HG03521 (cell line): ENCODE data around the gene RALGPS1.
A peak's percentile ranks its signal among the peaks of the same experiment; 100 is the strongest.

Experiments used
- ATAC-seq: cut with Tn5 transposase; IDR thresholded peaks from one replicate; pipeline ENCODE4 v1.9.1; 2021; ENCODE audit warnings: mild to moderate bottlenecking, moderate library complexity; ENCODE audit not compliant: unreplicated experiment

Gene RALGPS1

DNA sequence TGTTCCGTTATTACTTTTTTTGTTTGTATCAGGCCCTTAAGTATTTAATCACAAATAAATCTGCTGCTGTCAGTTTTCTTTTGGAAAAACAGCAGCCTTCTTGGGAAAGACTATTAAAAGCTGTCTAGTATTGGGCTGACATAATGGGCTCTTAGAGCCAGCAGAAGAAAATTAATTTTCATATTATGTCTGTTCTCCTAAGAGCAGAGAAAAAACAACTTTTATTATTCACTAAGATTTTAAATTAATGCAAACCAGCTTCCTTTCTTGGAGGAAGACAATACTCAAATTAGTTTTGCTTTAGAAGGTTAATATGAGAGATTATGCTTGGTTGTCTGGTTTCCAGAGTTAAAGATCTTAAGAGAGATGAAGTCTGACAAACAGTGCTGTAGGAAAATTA lies 319.4 kb downstream of the RALGPS1 start:
- no peak for ATAC-seq

DNA sequence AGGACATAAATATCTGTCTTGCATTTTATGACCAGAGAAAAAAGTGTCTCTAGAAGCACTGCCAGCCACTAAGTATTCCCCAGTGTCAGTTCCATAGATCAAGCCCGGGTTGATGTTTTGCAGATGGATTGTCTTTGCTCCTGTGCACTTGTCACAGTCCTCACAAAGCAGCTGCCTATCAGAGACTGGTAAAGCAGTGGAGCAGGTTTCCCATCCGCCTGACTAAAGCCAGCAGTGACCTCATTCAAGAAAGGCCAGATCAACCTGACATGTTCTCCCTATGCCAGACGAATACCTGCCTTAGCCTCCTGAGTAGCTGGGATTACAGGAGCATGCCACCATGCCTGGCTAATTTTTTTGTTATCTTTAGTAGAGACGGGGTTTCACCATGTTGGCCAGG lies 323.2 kb downstream of the RALGPS1 start:
- no peak for ATAC-seq

DNA sequence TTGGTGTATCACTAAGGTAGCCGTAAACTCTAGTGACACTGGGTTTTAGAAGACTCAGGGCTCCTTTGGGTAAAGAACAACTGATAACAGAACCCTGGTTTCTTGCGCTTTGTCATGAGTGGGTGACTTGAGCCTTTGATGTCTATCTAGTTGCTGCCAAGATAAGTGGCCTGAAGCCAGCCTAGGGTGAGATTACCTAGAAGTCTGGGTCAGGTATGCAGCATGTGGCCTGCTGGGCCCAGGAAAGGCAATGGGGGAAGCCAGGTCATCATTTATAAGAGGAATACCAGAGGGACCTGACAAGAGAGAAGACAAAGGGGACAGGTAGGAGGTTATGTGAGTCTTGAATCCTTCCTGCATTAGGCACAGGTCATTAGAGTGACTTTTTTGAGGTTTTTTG lies 326.8 kb downstream of the RALGPS1 start:
- ATAC-seq, result no peak

DNA sequence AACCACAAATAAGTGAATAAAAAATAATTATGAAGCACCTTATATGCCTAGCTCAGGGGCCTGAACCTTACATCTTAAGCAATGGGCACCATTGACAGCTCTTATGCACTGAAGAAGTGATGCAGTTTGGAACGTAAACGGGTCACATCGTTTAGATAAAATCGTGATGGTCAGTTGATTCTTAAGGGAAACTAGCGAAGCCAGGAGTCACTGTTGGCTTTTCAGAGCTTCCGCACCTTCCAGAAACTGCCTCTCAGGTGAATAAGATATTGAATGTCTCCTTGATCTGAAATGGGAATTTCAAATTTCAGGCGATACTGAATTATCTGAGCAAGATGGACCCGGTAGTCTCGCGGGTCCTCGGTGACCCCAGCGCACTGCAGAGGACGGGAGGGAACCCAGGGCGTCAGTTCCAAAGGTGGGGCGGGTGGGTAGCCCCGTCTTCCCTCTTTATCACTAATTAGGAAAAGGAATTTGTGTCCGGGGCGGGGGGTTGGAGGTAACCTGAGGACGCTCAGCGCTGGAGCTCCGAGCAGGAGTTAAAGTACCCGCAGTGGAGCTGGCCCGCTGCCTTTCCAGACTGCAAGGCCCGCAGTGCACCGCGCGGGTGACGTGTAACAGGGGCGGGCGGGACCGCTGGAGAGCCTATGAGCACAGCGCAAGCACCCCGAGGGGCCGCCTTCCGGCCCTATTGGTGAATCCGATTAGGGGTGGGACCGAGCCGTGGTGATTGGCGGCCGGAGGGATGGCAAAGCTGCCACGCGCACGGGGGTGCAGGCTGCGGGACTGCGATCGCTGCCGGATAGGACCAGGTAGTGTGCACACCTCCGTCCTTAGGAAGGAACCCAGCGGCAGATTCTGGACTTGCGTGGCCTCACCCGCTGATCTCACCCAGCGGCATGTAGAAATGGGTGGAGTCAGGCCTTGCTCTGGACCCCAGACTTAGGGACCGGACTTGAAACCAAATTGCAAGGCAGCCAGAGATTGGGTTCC lies 330.3 kb downstream of the RALGPS1 start:
- peak; percentile 100 for ATAC-seq

DNA sequence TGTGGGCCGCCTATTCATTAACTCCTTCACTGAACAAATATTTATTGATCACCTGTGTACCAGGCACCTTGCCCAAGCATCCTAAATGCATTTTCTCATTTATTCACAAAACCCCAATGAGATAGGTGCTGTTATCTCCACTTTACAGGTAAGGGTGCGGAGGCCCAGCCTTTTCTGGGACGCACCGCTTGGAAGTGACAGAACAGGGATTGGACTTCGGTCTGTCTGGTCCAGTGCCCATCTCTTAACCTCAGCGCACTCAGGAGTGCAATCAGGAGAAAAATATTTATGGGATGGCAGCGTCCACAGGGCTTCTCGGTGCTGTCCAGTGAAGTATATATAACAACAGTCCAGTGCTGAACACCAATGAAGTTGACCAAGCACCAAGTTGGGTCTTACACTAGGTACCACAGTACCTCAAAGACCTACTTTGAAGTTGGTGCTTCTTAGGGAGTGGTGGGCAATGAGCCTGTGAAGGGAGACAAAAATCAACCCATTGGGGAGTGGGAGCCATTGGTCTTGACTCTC lies 331.1 kb downstream of the RALGPS1 start:
- no peak for ATAC-seq

DNA sequence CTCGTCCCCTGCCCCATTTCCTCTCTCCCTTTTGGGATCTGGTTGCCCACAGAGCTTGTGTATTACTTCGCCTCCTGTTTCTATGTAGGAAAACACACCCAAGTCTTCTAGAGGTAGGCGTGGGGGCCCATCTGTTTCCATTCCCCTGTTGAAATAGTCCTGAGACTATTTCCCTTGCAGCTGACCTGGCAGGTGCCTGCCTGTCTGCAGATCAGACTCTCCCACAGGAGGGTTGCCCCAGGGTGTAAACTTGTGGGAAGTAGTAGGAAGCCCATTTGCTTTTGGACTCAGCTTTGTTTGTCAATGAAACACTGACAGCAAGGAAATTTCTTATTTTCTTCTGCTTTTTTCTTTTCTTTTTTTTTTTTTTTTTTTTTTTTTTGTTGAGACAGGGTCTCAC lies 333.7 kb downstream of the RALGPS1 start:
- ATAC-seq, result no peak

DNA sequence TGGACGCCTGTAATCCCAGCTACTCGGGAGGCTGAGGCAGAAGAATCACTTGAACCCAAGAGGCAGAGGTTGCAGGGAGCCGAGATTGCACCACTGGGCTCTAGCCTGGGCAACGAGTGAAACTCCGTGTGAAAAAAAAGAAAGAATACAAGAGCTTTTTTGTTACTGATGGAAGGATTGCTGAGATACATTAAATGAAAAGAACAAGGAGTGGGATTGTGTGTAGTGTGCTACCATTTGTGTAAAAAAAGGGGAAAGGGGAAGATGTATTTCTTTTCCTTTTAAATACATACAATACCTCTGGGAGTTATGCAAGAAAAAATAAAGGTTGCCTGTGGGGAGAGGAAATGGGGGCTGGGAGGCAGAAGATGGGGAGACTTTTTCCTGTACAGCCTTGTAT lies 335.3 kb downstream of the RALGPS1 start:
- no peak for ATAC-seq

DNA sequence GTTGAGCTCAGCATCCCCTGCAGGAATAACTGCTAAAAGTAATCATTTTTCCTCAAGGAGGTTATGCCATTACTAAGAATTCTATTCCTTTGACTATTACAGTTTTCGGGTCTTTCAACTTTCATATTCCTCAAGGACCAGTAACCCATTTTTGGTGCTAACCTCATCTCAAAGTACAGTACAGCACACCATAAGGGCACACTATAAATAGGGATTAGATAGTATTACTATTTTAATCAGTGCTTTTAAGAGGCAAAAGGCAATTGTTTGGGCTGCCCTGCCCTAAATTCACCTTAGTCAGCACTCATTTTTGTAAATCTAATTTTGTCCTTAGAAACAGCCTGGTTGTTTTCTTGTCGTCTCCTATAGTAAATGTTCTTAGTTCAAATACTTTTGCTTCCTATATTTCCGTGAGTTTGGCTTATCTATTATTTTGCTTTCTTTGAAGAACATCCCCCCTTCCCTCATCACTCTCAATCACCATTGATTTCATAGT lies 336.4 kb downstream of the RALGPS1 start:
- no peak for ATAC-seq

DNA sequence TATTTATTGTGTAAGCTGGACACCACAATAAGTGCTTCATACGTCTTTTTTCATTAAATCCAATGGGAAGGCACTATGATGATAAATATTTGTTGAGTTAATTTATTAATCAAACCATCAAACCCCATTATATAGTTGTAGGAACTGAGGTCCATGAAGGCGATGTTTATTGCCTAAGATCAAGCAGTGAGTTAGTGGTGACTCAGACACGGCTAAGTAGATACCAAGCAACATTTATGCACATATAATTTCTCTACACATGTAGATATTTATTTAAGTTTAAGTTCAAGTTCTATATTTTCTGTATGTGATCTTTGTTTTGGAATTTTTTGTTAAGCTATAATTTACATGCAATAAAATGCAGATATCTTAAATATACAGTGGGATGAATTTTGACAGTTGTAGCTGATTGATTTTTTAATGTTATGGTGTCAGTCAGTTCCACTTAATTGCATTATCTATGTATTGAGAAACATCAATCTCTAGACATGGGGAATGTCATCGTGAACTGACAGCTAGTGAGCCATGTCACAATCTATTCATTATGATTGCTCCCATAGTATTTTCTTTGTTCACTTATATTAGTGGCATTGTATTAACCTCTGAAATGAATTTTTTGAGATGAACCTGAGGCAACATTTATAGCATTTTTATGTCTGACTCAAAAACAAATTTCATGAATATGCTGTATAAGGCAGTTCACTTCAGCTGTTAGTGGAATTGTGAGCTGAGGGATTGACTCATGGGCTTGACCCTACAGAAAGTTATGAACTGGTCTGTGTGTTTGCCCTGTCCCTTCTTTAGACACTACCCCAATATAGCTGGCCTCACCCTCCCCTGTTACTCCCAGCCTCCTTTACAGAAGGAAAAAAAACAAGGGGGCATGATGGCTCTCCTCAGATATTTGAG lies 338.1 kb downstream of the RALGPS1 start:
- ATAC-seq, result no peak

DNA sequence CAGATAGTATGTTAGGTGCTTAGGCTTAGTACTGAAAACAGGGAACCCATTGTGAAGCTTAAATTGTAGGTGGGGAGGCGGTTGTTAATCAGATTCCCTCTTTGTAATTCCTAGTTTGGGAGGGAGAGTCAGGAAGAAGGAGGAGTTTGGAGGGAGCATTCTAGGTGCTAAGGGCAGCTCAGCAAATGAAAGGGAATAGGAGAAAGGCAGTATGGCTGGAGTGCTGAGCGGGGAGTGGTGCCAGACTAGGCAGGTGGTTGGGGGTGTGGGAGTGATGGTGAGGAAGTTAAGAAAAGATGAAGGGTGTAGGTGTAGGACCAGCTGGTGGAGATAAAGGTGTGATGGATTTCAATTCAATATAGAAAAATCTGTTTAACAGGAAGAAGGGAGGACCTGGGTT lies 338.9 kb downstream of the RALGPS1 start:
- ATAC-seq, result no peak

DNA sequence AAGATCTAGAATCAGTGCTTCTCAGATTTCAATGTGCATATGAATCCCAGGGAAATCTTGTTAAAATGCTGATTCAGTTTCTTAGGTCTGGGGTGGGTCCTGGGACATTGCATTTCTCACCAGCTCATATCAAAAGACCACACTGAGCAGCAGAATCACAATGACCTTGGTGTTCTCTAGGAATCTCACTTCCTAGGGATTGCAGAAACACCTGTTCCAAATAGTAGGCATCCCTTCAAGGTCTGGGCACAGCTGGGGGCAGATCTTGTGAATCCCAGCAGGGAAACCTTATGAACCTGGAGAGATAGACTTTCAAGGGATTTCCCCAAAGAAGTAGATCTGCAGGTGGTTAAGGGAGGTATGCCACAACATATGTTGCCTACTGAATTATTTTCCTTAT lies 341.1 kb downstream of the RALGPS1 start:
- no peak for ATAC-seq

DNA sequence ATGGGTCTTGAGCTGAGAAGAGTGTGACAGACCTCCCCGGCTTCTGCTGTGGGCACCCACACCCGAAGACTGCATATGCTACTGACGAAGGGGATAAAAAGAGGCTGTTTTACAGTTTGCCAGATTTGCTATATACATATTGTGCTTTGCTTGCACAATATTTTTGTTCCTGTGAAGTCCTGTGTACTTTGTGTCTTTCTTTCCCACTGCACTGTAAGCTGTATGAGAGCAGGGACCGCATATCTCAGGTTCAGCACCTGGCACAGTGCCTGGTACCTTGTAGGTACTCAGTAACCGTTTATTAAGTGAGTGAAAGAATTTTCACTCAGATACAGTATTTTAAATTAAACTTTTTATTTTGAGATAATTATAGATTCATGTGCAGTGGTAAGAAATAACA lies 341.7 kb downstream of the RALGPS1 start:
- ATAC-seq, result no peak

DNA sequence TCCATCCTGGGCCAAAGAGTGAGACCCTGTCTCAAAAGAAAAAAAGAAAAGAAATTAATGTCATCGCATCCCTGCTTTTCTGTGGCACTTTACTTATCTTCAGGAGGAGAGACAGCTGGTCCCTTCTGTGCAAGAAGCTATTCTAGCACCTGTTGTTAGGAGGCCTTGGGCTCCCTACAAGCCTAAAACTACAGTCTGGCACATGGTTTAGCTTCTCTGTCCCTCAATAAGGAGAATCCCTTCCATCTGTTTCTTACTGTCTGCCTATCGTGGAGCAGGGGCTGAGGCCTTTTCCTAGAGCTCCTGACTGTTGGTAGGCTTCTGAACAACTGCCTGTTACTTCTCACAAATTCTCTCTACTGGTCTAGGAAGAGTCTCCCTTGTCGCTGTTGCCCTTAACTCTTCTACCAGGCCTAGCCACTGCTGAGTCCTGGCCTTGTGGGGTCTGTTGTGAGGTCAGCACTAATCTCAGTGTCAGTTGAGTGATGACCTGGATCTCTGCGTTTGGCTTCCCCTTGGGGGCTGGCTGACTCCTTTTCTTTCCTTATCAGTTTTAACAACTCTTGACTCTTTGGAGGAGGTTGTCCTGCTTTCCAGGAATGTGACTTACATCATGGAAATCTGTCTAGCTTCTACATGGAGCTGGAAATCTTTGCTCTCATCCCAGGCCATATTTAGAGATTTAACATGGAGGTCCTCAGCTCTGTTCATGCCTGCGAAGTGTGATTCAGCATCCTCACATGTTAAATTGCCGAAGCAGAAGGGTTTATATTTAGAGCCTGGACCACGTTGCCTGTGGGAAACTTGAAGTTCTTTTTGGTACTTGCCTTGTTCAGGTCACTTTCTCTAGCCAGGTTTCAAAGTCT lies 344.3 kb downstream of the RALGPS1 start:
- ATAC-seq, result no peak

DNA sequence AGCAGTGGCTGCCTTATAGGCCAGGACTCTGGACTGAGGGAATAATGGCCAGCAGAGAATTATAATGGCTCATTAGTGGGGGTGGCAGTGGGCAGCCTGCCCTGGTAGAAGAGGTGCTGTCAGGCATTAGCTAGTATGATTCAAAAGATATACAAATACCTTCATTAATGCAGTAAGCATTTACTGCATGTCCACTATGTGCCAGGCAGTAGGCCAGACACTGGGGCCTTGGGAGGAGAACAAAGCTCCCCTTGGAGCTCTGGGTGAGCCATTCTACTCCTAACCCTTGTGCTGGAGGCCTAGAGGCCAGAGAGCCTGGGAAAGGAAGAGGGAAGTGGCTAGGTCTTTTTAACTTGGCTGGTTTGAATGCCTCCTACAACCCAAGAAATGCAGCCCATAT lies 348.0 kb downstream of the RALGPS1 start:
- no peak for ATAC-seq

DNA sequence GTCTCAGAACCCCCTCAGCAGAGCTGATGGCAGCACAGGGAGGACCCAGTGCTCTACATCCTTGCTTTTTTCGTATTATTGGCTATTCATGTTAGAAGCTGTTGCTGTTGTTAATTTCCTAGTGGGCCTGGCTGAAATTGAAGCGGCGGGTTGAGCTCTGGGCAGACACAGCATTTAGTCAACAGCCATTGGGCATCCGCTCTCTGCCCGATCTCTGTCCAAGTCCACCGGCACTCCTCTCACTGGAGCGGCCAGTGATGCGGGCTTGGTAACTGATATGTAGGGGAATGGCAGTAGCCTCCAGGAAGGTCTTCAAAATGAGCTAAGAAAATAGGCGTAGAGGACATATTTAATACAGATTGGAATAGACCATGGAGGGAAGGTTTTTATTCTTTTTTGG lies 348.7 kb downstream of the RALGPS1 start:
- ATAC-seq, result no peak

DNA sequence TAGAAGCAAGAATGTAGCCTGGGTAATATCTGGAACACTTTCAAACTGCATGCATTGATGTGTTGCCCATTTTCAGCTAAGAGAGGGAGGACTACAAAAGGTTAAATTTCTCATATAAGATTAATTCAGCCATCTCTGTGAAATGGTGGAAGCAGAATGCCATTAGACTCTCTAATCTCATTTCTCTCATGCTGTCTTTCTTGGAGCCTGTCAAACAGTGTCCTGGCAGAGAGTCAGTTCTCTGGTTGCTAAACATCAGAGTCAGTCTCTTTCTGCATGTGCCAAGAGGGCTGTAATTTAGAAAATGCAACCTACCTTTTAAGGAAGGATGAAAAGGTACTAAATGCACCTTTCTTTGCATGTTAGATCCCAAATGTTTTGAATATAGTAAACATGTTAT lies 349.1 kb downstream of the RALGPS1 start:
- ATAC-seq, result no peak

DNA sequence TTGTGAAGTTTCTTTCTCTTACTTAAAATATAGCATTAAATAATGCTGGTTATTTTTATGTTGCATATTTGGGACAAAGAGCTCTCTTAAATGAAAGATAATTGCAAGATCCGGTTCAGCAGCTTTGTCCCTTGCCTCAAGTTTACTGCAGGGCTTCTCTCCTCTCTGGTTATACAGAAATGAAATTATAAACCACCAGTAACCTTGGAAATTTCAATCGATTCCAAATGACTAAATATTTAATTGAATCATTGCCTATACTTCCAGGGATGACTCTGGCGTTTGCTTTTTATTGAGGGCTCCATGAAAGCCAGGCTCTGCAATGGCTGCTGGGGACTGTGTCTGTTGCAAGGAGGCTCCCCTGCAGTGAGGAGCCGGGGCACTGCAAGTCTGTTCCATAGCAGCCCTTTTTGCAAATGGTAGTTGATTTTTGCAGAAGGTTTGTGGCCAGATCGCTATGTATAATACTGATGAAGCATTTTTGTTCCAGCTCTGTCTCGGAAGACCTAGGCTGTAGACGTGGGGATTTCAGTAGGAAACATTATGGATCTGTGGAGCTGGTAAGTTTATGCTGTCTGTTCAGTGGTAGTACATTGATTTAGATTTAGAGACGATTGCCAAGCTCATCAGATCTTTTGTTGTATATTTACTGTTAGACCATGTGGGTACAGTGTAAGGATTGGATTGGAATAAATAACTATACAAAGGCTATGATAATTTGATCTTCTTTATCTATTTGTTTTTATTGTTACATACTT lies 350.1 kb downstream of the RALGPS1 start, which contains the start of gene GARNL3:
Gene GARNL3, plus strand, starts transcription at position 313 of the 758 bp plus-strand sequence. Its CDS starts 104 bp downstream, at position 417.
- ATAC-seq, result no peak

DNA sequence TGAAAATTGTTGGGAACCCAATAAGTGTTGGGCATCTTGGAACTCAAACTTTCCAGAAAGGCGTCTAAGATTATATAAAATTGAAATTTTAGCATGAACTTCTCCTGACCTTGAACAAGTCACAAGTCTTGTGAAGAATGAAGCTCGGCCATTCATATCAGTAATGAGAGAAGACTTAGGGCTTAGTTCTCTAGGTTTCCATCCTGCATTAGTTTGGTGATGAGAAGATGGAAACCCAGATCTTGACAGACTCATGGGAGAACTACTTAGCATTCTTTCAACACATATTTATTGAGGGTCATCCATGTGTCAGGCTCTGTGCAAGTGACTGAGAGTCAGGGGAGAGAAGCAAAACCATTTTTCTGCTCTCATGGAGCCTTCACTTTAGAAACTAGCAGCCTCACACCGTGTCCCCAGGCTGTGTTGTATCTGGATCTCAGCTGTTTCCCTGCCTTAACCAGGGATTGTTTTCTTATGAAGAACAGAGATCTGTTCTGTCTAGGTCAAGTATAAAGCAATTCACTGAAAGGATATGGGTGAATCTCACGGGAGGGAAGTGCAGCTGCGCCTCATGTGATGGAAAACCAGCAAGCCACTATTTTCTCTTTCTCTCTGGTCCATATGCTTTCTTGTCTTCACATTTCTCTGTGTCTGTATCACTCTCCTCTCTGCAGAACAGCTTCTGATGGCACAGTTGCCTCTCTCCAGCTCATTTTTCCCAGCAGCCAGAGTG lies 353.4 kb downstream of the RALGPS1 start:
- no peak for ATAC-seq

DNA sequence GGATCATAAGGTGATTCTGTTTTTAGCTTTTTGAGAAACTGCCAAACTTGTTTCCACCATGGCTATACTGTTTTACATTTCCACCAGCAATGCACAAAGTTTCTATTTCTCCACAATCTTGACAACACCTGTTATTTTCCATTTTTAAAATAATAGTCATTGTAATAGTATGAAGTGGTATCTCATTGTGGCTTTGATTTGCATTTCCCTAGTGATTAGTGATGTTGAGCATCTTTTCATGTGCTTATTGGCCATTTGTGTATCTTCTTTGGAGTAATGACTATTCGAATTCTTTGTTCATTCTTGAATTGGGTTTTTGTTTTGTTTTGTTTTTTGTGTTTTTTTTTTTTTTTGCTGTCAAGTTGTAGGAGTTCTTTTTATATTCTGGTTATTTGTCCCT lies 354.9 kb downstream of the RALGPS1 start:
- ATAC-seq, result no peak
